Measurements from ENCODE around the gene SPCS3. TPM values are rescaled to one million over a fixed set of nuclear protein-coding genes. Genes with fewer than 3 reads are reported as not detected.

The SPCS3 gene
- total RNA-seq (2022; extraction: Qiagen RNA extraction): 30.9 to 36.8 TPM (median 34.3 TPM) in 5 replicates

GRCh38 chr4:176319704-176320339, at the start of gene SPCS3:
Gene SPCS3 (plus strand): TSS chr4:176319966. CDS start chr4:176320077, 111 bp downstream.

Other genes starting within 250 kb of the SPCS3 start
- 0.13 to 0.45 TPM (median 0.24 TPM) in 5 replicates for gene SPATA4, start 124.4 kb upstream of the SPCS3 start, total RNA-seq (2022; extraction: Qiagen RNA extraction)
- gene ASB5, start 50.7 kb upstream of the SPCS3 start, total RNA-seq (2022; extraction: Qiagen RNA extraction): 0.03 to 0.08 TPM in 2 of 5 replicates, not detected in the others